GM23338 (cell line): ENCODE results near the gene SNX10. TPM values are rescaled to one million over a fixed set of nuclear protein-coding genes. Genes with fewer than 3 reads are reported as not detected.

ENCODE experiments used
- ATAC-seq: fragments of 200-7000 bp; cut with Tn5 transposase; 3 replicates; pipeline ENCODE4 v1.9.1; 2020
- DNase-seq: peaks from one replicate; pipeline ENCODE4 v3.0.0-alpha.2; 2015; ENCODE audit warnings: low spot score
- H2AFZ ChIP-seq: fragments of 200-600 bp; sonication (generic); 2 replicates; pipeline ENCODE4 v1.8.0; 2016; ENCODE audit warnings: antibody characterized with exemption, mild to moderate bottlenecking, moderate library complexity
- H3F3A ChIP-seq: fragments of 200-600 bp; sonication (generic); replicated peaks from 2 replicates; pipeline ENCODE4 v1.8.0; 2017; ENCODE audit warnings: antibody characterized with exemption, mixed run types, low read depth
- H3K27ac ChIP-seq: fragments of 200-600 bp; sonication (generic); 2 replicates; pipeline ENCODE4 v1.6.1; 2016; ENCODE audit warnings: low read depth
- H3K27me3 ChIP-seq: fragments of 200-600 bp; sonication (generic); 2 replicates; pipeline ENCODE4 v1.8.0; 2016; ENCODE audit warnings: mild to moderate bottlenecking, mixed run types, moderate library complexity; ENCODE audit not compliant: insufficient read depth
- H3K36me3 ChIP-seq: fragments of 200-600 bp; sonication (generic); 2 replicates; pipeline ENCODE4 v1.8.0; 2016; ENCODE audit warnings: mild to moderate bottlenecking; ENCODE audit not compliant: insufficient read depth
- H3K4me1 ChIP-seq: fragments of 200-600 bp; sonication (generic); 2 replicates; pipeline ENCODE4 v1.8.0; 2016; ENCODE audit warnings: mild to moderate bottlenecking, moderate library complexity; ENCODE audit not compliant: insufficient read depth
- H3K4me2 ChIP-seq: fragments of 200-600 bp; sonication (generic); 2 replicates; pipeline ENCODE4 v1.7.1; 2017; ENCODE audit warnings: mixed run types
- H3K4me3 ChIP-seq: fragments of 200-600 bp; sonication (generic); 2 replicates; pipeline ENCODE4 v1.6.1; 2016; ENCODE audit warnings: mixed run types
- H3K79me2 ChIP-seq: fragments of 200-600 bp; sonication (generic); replicated peaks from 2 replicates; pipeline ENCODE4 v1.8.0; 2017; ENCODE audit warnings: mild to moderate bottlenecking; ENCODE audit not compliant: insufficient read depth
- H3K9me2 ChIP-seq: fragments of 200-600 bp; sonication (generic); 2 replicates; pipeline ENCODE4 v1.8.0; 2017; ENCODE audit not compliant: insufficient read depth
- H4K20me1 ChIP-seq: fragments of 200-600 bp; sonication (generic); replicated peaks from 2 replicates; pipeline ENCODE4 v1.8.0; 2017; ENCODE audit warnings: mild to moderate bottlenecking; ENCODE audit not compliant: insufficient read depth
- H3K27ac Mint-ChIP-seq: 2 replicates; pipeline ENCODE4 v1.8.0; 2020; ENCODE audit warnings: inconsistent platforms, mild to moderate bottlenecking, moderate library complexity, mixed read lengths
- H3K27me3 Mint-ChIP-seq: 3 replicates; pipeline ENCODE4 v1.8.0; 2022; ENCODE audit warnings: low read depth, mild to moderate bottlenecking, moderate library complexity, mixed read lengths, inconsistent platforms; ENCODE audit not compliant: insufficient read depth, poor library complexity
- H3K36me3 Mint-ChIP-seq: 3 replicates; pipeline ENCODE4 v1.8.0; 2021; ENCODE audit warnings: low read depth, mild to moderate bottlenecking, inconsistent platforms, moderate library complexity, mixed read lengths
- H3K4me1 Mint-ChIP-seq: 3 replicates; pipeline ENCODE4 v1.8.0; 2020; ENCODE audit warnings: mild to moderate bottlenecking, inconsistent platforms, mixed read lengths
- H3K4me3 Mint-ChIP-seq: 3 replicates; pipeline ENCODE4 v1.8.0; 2021; ENCODE audit warnings: moderate library complexity, mild to moderate bottlenecking, inconsistent platforms, mixed read lengths
- H3K9me3 Mint-ChIP-seq: 3 replicates; pipeline ENCODE4 v1.8.0; 2020; ENCODE audit warnings: moderate library complexity, mild to moderate bottlenecking, inconsistent platforms, mixed read lengths
- CREB1 ChIP-seq: fragments of 250-450 bp; sonication (Bioruptor Pico); IDR thresholded peaks from 2 replicates; pipeline ENCODE4 v1.5.0; 2020; ENCODE audit warnings: low read depth, mild to moderate bottlenecking, moderate library complexity
- CTCF ChIP-seq, 2 experiments: fragments of 200-600 bp in 1 of 2; sonication (generic) in 1 of 2; conservative IDR thresholded peaks; 2 replicates each; pipeline versions ENCODE4 v1.5.1 to v1.6.1; 2016 to 2017; ENCODE audit warnings: antibody characterized with exemption in 2 of 2, low read depth in 2 of 2, mild to moderate bottlenecking in 2 of 2, moderate library complexity in 1 of 2
- ETS1 ChIP-seq: IDR thresholded peaks from 2 replicates; pipeline ENCODE4 v1.6.1; 2016; ENCODE audit warnings: antibody characterized with exemption
- EZH2 ChIP-seq: fragments of 200-600 bp; sonication (generic); IDR thresholded peaks from one replicate; pipeline ENCODE4 v1.8.0; 2017; ENCODE audit warnings: antibody characterized with exemption, mild to moderate bottlenecking, low read depth; ENCODE audit not compliant: unreplicated experiment
- EZH2phosphoT487 ChIP-seq: fragments of 200-600 bp; sonication (generic); IDR thresholded peaks from one replicate; pipeline ENCODE4 v1.8.1; 2018; ENCODE audit warnings: antibody characterized with exemption; ENCODE audit not compliant: unreplicated experiment
- JUNB ChIP-seq: IDR thresholded peaks from one replicate; pipeline ENCODE4 v1.6.1; 2016; ENCODE audit warnings: antibody characterized with exemption; ENCODE audit not compliant: unreplicated experiment
- NANOG ChIP-seq: IDR thresholded peaks from 2 replicates; pipeline ENCODE4 v1.6.1; 2016; ENCODE audit warnings: antibody characterized with exemption, borderline replicate concordance
- POLR2AphosphoS5 ChIP-seq: IDR thresholded peaks from 2 replicates; pipeline ENCODE4 v1.6.1; 2016; ENCODE audit warnings: antibody characterized with exemption, low read depth
- REST ChIP-seq: IDR thresholded peaks from one replicate; pipeline ENCODE4 v1.6.1; 2018; ENCODE audit warnings: antibody characterized with exemption; ENCODE audit not compliant: unreplicated experiment
- STAT1 ChIP-seq: IDR thresholded peaks from one replicate; pipeline ENCODE4 v1.6.1; 2016; ENCODE audit warnings: antibody characterized with exemption; ENCODE audit not compliant: unreplicated experiment
- ZNF114 ChIP-seq: fragments of 250-450 bp; sonication (Bioruptor Pico); IDR thresholded peaks from 2 replicates; pipeline ENCODE4 v1.5.0; 2020; ENCODE audit warnings: mild to moderate bottlenecking, moderate library complexity
- ZNF331 ChIP-seq: fragments of 250-450 bp; sonication (Bioruptor Pico); IDR thresholded peaks from 2 replicates; pipeline ENCODE4 v1.5.0; 2020; ENCODE audit warnings: low read depth, mild to moderate bottlenecking, moderate library complexity
- ZNF462 ChIP-seq: fragments of 250-450 bp; sonication (Bioruptor Pico); IDR thresholded peaks from 2 replicates; pipeline ENCODE4 v1.5.0; 2020; ENCODE audit warnings: mild to moderate bottlenecking, moderate library complexity
- polyA plus RNA-seq: library from polyadenylated mRNA; unstranded; fragments of >200 nt; fragmentation: Nextera tagmentation; extraction: Ambion mirVana; gene quantifications from 2 replicates; pipeline ENCODE4 v1.2.1, GENCODE V29; 2016
- total RNA-seq: library from RNA; depleted of rRNA; stranded (reverse); fragments of >200 nt; shearing (Covaris generic); gene quantifications from 2 replicates; pipeline ENCODE4 v1.2.3, GENCODE V29; 2014

The SNX10 gene
- total and polyA plus RNA-seq, 2 experiments from 2014 or later: 15.8 to 17.8 TPM

- Histone ChIP-seq H3K4me1 (no peaks in the 10 kb centered on the region), H4K20me1 (no peaks in the 10 kb centered on the region), H2AFZ (no peak overlapping the region; the same call in 1 of the 2 replicates), H3K36me3 (no peaks in the 10 kb centered on the region), H3K4me2 (no peak overlapping the region), H3K27ac (no peak overlapping the region), H3K27me3 (no peaks in the 10 kb centered on the region), H3K79me2 (no peaks in the 10 kb centered on the region), H3K9me2 (no peaks in the 10 kb centered on the region), H3F3A (no peaks in the 10 kb centered on the region), H3K4me3 (no peak overlapping the region)
- Mint-ChIP-seq H3K9me3 (no peaks in the 10 kb centered on the region), H3K36me3 (no peaks in the 10 kb centered on the region), H3K27ac (no peak overlapping the region), H3K27me3 (no peaks in the 10 kb centered on the region), H3K4me1 (no peaks in the 10 kb centered on the region), H3K4me3 (no peak overlapping the region)
- DNase-seq (no peak), ATAC-seq (no peak)
- TF ChIP-seq ZNF462 (CRISPR knock-in tag) (no peak), CREB1 (CRISPR knock-in tag) (no peak), NANOG (no peak), EZH2 (no peak), CTCF (conservative IDR thresholded peaks at IDR 0.05; ENCODE audit: low read depth in 2 of 2) (no peak), ZNF331 (CRISPR knock-in tag) (no peak), POLR2AphosphoS5 (no peak), ETS1 (no peak), ZNF114 (CRISPR knock-in tag) (no peak), STAT1 (no peak), REST (no peak), JUNB (no peak), EZH2phosphoT487 (no peak)
Measured at GRCh38 chr7:26284477-26284876, 7.2 kb upstream of the SNX10 start.
